Stimulated activated CD4-positive, alpha-beta T cell treated with anti-CD3 and anti-CD28 coated beads, TNF-alpha, amount 100 ng/mL, for 1 hour (primary cell): Measurements from ENCODE around the gene C17orf67.

Experiments
- DNase-seq, 3 donors: peaks; one replicate each; pipeline ENCODE4 v3.0.0-alpha.2; 2020; ENCODE audit warnings: low read depth in 3 of 3, low spot score in 1 of 3

C17orf67 gene

GRCh38 chr17:56833809-56834379, at the start of gene C17orf67, which contains the start of gene DGKE:
TSS of gene C17orf67 (minus strand) at chr17:56833920. CDS start at chr17:56815810, 18,110 bp downstream.
TSS of gene DGKE (plus strand) at chr17:56834151. CDS start at chr17:56834796, 645 bp downstream.
- peak; percentile 98 to 99 (median 99) for DNase-seq

GRCh38 chr17:56881685-56882295, 48.1 kb upstream of the C17orf67 start:
- no peak for DNase-seq

GRCh38 chr17:56880571-56880970, 46.9 kb upstream of the C17orf67 start:
- DNase-seq, result no peak

DNA sequence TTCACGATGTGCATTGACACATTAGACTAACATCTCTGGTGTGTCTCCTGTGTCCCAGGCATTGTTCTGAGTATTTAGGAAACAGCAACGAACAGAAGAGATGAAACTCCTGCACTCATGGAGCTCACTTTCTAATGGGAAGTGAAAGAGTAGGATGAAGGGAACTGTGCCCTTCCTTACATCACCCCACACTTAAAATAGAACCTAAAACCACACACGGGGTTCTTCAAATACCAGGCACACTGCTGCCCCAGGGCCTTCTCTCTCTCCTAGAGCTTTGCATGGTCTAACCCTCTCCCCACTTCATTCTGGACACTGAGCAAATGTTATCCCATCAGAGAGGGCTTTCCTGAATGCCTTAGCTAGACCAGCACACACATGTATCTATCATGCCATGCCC, 46.4 kb upstream of the C17orf67 start:
- DNase-seq, result no peak

GRCh38 chr17:56879280-56879679, 45.6 kb upstream of the C17orf67 start:
- no peak for DNase-seq

DNA sequence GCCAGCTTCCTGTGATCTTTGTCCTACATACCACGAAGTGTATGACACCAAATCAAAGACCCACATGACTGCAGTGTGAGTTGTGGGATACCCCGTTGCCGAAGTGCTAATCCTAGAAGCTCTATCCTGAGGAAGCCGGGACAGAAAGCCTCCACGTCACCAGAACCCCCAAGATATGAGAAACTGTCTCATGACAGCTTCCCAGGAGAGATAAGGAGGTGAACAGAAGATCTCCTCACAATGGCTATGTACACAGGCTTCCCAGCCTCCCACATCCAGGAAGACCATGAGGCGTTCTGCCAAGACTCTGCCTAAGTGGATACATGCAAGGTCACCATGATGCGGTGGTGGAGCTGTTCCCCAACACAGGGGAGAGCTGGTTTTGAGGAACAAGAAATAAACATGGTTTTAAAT, 43.1 kb upstream of the C17orf67 start:
- no peak for DNase-seq

DNA sequence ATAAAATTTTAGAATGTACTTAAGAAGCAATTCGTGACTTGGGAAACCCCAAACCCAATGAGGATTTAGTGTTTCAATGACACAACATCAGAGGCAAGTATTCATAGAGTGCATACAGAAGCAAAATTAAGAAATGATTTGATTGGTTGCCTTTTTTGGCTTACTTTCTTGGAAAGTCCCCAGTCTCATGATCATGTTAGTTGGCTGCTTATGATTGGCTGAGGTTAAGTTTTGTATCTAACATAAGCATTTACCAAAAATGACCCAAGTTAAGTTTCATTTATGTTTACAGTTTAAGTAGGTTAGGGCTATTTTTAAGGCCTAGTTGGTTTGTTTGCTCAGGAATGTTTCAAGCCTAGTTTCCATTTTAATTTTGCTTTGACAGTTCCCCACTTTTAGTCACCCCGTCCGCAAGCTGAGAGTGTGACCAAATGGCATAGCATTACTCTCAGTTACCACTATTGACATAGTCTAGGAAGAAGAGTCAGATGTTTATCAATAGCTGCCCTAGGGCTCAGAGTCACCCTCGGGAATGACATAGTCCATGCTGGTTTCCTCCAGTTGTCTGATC, 36.4 kb upstream of the C17orf67 start:
- no peak for DNase-seq

DNA sequence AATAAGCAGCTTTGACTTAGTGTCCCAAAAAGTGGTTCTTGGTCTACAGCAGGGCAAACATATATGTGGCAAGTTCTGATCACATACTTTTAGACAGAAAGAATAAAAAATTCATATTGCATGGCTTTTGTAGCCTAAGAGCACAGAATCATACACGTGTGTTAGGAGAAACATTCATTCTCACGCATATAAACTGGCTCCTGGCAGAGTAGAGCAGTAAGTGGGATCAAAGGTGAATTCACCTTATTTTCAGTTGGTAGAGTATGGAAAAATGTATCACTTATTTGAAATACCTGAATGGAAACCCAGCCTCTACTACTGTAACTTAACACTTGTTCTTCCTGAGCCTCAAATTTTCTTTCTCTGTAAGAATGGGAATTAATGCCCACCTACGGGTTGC, 35.0 kb upstream of the C17orf67 start:
- DNase-seq, result no peak

DNA sequence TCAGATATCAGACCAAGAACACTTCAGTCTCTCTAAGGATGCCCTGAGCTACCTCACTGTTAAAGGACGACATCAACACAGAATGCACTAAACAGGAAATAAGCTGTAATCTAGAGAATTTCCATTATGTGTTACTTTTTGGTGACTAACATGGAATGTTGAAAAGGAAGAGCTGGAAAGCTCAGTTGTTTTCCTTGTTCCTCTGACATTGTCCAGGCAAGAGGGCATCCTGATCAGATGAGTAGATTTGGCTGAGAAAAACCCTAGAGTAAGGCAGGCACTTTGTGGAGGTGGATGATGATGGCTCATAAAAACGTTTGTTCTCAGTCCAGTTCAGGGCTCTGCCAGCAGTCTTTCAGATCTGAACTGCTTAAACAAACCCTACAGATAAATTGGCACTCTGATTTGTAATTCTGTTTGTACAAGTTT, 34.2 kb upstream of the C17orf67 start:
- no peak for DNase-seq

DNA sequence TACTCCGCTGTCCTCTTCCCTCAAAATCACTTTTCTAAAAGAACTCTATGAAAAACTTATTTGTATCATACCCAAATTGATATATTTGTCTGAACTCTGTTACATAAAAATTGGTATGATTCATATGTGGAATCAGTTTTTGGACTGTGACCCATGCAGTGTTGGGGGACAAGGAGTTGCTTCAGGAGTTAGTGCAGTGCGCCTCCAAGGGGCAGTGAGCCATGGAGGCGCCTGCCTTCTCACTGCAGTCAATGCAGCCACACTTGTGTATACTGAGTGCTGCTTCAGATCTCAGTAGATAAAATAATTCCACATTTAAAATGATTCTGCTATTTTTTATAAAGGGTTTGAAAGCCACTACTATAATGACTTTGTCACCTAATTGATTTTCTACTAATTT, 32.8 kb upstream of the C17orf67 start:
- no peak for DNase-seq

GRCh38 chr17:56866076-56866475, 32.4 kb upstream of the C17orf67 start:
- DNase-seq, result no peak

DNA sequence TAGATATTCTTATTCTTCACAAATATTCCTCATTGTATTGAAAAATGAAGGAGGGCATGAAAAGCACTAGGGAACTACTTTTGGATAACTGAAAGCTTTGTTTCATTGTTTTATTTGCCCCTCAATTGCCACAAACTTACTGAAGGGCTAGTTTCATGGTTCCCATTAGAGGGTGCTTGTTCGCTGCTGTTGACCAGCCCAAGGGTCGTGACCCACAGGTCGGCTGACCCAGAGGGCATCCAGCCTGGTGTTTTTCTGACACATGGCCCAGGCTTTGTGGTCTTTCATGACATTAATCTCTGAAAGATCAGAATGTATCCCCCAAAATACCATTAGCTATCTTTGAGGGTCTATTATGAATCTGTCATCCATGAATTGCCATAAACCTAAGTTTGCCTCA, 30.3 kb upstream of the C17orf67 start:
- no peak for DNase-seq

DNA sequence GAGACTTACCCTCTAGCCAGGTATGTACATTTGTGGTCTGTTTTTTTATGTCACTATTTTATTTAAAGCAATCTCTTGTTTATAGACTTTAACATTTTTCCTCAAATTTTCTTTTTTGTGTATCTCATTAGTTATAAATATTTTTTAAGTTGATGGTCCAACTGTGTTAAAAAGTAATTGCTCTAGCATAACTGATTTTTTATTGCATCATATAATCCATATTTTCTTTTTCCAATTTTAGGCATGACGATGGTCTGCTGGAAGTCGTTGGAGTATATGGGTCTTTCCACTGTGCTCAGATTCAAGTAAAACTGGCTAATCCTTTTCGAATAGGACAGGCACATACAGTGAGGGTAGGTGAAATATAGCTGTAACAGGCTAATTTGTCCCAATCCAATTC, 28.2 kb upstream of the C17orf67 start:
- DNase-seq, result no peak

DNA sequence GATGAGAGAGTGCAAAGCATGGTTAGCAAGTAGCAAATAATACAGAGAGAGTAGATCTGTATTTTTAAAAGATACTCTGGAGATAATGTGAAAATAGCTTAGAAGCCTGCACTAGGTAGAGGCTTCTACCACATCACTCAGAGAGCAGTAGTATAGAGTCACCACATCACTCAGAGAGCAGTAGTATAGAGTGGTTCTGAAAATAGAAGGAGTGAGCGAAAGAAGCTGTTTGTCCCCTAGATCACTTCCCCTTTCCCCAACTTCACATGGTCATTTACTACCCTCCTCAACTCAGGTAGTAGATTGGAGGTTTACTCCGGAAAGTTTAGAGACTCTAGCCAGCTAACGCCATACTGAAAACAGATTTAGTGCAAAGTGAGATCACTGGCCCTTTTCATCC, 17.3 kb upstream of the C17orf67 start:
- DNase-seq, result no peak

DNA sequence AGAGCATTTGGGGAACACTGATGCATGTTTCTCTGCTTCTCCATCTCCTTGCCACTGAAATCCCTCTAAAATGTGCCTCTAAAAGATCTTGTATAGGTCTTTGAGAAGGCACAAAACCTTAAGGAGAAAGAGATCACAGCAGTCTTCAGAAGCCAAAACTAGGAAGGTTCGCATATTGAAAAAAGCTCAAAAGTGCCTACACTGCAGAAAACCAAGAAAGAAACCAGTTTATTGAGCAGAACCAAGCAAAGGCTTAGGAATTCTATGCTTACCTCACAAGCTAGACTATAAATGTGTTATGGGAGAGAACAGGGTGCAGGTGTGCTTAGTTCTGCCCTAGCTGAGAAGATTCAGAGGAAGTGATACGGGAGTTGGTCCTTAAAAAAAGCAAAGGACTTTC, 16.9 kb upstream of the C17orf67 start:
- no peak for DNase-seq

- no peak for DNase-seq
Measured at GRCh38 chr17:56849131-56849530, 15.4 kb upstream of the C17orf67 start.

DNA sequence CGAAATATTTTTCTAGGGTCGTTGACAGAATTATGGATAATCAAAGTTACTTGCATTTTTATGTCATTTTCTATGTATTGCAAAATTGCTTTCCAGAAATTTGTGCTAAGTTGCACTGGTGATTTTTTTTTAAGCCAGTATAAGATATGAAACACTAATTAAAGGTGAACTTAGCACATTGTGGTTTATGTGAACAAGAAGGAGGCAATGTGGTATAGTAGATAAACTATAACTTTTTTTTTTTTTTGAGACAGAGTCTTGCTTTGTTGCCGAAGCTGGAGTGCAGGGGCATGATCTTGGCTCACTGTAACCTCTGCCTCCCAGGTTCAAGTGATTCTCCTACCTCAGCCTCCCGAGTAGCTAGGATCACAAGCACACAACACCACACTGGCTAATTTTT, 13.4 kb upstream of the C17orf67 start:
- no peak for DNase-seq

DNA sequence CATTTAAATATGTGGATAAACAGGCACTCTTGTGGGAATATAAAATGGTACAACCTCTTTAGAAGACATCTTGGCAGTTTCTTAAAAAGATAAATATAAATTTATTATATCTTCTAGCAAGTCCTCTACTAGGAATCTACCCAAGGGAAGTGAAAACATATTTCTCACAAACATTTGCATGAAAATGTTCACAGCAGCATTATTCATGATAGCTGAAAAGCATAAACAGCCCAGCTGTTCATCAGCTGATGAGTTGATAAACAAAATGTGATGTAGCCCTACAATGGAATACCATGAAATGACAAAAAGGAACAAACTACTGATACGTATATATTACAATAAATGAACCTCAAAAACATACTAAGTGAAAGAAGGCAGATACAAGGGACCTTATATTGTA, 12.2 kb upstream of the C17orf67 start:
- no peak for DNase-seq

DNA sequence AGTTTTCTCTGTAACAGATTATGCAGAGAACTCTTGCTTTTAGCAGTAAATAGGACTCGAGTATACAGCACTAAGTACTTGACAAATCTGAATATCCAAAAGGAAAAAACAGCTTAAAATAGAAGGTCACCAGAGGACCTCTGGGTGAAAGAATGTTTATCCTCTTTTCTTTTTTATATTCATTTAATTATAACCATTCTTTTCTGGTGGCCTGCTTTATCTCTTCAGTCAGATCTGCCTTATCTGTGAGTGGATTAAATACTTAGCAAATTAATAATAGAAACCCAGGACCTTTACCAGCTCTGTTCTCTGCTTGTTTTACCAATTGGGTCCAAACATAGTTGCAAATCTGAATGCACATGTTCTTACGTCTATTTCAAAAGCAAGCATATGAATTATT, 8.9 kb upstream of the C17orf67 start:
- no peak for DNase-seq

- DNase-seq, result no peak
Measured at GRCh38 chr17:56838687-56839086, 5.0 kb upstream of the C17orf67 start.

GRCh38 chr17:56835264-56835585, 1.5 kb upstream of the C17orf67 start:
- DNase-seq, result no peak

GRCh38 chr17:56834380-56835263, 902 bp upstream of the C17orf67 start:
- peak; percentile 34 to 46 (median 44) for DNase-seq
